ENCODE measurements around the gene STIM2.
"Not testable (repeated sequence)": the region's sequence is repeated elsewhere in the genome, so short reads cannot be mapped to it uniquely, and the experiment has no call there.

Gene STIM2

GRCh38 chr4:26824667-26825066 lies 36.0 kb upstream of the STIM2 start:
- DNase-seq (ENCODE audit: low read depth): no peak
- TF ChIP-seq CTCF (IDR thresholded peaks at IDR 0.05; ENCODE audit: low read length, missing control alignments): no peak
- no peak overlapping the region for H3K4me3 ChIP-seq (replicated peaks; ENCODE audit: low read depth, low read length)

- H3K4me3 ChIP-seq (replicated peaks; ENCODE audit: low read depth, low read length): no peak overlapping the region
- TF ChIP-seq CTCF (IDR thresholded peaks at IDR 0.05; ENCODE audit: low read length, missing control alignments): no peak
- peak; percentile 52 for DNase-seq (ENCODE audit: low read depth)
Observed at GRCh38 chr4:26826721-26827120, 33.9 kb upstream of the STIM2 start.

- not testable (repeated sequence) for DNase-seq (ENCODE audit: low read depth); H3K4me3 ChIP-seq (replicated peaks; ENCODE audit: low read depth, low read length)
Observed at GRCh38 chr4:26827336-26827735, 33.3 kb upstream of the STIM2 start.

GRCh38 chr4:26827798-26828197 lies 32.8 kb upstream of the STIM2 start:
- no peak for DNase-seq (ENCODE audit: low read depth)
- TF ChIP-seq CTCF (IDR thresholded peaks at IDR 0.05; ENCODE audit: low read length, missing control alignments): no peak

GRCh38 chr4:26829018-26829417 lies 31.6 kb upstream of the STIM2 start:
- DNase-seq (ENCODE audit: low read depth): no peak
- H3K4me3 ChIP-seq (replicated peaks; ENCODE audit: low read depth, low read length): no peak overlapping the region
- TF ChIP-seq CTCF (IDR thresholded peaks at IDR 0.05; ENCODE audit: low read length, missing control alignments): no peak

More at GRCh38 chr4:26827798-26828197, 32.8 kb upstream of the STIM2 start:
- H3K4me3 ChIP-seq (replicated peaks; ENCODE audit: low read depth, low read length): no peak overlapping the region

GRCh38 chr4:26830033-26830432 lies 30.6 kb upstream of the STIM2 start:
- no peak overlapping the region for H3K4me3 ChIP-seq (replicated peaks; ENCODE audit: low read depth, low read length)
- DNase-seq (ENCODE audit: low read depth): no peak
- TF ChIP-seq CTCF (IDR thresholded peaks at IDR 0.05; ENCODE audit: low read length, missing control alignments): no peak

- H3K4me3 ChIP-seq (replicated peaks; ENCODE audit: low read depth, low read length): no peak overlapping the region
- no peak for DNase-seq (ENCODE audit: low read depth)
- TF ChIP-seq CTCF (IDR thresholded peaks at IDR 0.05; ENCODE audit: low read length, missing control alignments): no peak
Observed at GRCh38 chr4:26830701-26831100, 29.9 kb upstream of the STIM2 start.

GRCh38 chr4:26836539-26836938 lies 24.1 kb upstream of the STIM2 start:
- TF ChIP-seq CTCF (IDR thresholded peaks at IDR 0.05; ENCODE audit: low read length, missing control alignments): no peak
- no peak for DNase-seq (ENCODE audit: low read depth)
- H3K4me3 ChIP-seq (replicated peaks; ENCODE audit: low read depth, low read length): no peak overlapping the region

Data from fibroblast of pulmonary artery (primary cell).